HuH-7.5 (cell line): ENCODE measurements around the gene IFNL4.
"Not testable (repeated sequence)": the region's sequence is repeated elsewhere in the genome, so short reads cannot be mapped to it uniquely, and the experiment has no call there.

Experiments
- DNase-seq: peaks from one replicate; pipeline ENCODE4 v3.0.0; 2011; ENCODE audit warnings: low spot score

Gene IFNL4

DNA sequence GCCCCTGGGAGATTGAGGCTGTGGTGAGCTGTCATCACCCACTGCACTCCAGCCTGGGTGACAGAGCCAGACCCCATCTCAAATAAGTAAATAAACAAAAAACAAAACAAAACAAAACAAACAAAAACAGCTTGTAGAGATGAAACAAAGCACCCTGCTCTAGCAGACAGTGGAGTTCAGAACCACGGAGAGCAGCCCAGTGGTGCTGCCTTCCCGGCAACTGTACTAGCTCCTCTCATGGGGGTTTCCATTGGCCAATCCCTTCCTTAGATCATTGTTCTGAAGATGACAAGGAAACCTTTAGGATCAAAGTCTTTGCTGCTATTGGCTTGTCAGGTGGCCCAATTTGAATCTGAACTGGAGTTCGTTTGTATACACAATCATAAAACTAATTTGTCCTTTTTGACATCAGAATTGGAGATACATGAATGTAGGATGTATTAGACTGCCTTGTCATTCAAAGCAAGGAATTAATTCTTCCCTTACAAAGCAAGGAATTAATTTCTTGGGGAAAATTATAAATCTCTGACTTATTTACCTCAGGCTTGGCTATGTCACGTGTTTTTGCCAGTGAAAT lies 24.9 kb downstream of the IFNL4 start:
- DNase-seq = no peak

DNA sequence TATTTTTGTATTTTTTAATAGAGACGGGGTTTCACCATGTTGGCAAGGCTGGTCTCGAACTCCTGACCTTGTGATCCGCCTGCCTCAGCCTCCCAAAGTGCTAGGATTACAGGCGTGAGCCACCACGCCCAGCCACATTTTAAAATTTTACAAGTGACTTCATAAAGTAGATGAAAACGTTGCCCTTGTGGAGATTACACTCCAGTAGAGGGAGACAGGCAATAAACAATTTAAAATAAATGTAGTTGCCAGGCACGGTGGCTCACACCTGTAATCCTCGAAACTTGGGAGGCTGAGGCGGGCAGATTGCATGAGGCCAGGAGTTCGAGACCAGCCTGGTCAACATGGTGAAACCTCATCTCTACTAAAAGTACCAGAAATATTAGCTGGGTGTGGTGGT lies 29.5 kb downstream of the IFNL4 start:
- not testable (repeated sequence) for DNase-seq

DNA sequence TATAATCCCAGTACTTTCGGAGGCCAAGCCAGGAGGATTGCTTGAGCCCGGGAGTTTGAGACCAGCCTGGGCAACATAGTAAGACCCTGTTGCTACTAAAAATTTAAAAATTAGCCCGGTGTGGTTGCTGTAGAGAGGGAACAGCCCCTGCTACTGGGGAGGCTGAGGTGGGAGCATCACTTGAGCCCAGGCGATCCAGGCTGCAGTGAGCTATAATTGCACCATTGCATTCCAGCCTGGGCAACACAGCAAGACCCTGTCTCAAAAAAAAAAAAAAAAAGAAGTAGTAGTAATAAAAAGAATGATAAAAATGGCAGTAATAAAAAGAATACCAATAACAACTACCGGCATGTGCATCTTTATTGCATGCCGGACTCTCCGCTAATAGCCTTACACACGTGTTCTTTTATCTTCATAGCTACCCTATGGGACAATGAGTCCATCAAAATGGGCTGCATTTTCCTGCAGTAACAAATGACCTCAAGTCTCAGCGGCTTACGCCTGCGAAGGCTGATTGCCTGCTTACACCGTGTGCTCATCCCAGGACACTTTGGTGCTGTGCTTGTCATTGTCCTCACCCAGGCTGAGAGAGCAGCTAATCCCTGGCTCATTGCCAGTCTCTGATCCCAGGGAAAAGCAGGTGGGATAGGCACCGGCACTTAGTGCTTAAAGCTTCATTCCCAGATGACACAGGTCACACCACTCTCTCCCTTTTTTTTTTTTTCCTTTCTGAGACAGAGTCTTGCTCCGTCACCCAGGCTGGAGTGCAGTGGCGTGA lies 30.2 kb downstream of the IFNL4 start:
- DNase-seq = no peak

GRCh38 chr19:39217094-39217493 lies 31.6 kb downstream of the IFNL4 start:
- DNase-seq = no peak

- DNase-seq = not testable (repeated sequence)
Observed at GRCh38 chr19:39215323-39215722, 33.3 kb downstream of the IFNL4 start.

- no peak for DNase-seq
Observed at GRCh38 chr19:39212375-39212742, 36.3 kb downstream of the IFNL4 start.

DNA sequence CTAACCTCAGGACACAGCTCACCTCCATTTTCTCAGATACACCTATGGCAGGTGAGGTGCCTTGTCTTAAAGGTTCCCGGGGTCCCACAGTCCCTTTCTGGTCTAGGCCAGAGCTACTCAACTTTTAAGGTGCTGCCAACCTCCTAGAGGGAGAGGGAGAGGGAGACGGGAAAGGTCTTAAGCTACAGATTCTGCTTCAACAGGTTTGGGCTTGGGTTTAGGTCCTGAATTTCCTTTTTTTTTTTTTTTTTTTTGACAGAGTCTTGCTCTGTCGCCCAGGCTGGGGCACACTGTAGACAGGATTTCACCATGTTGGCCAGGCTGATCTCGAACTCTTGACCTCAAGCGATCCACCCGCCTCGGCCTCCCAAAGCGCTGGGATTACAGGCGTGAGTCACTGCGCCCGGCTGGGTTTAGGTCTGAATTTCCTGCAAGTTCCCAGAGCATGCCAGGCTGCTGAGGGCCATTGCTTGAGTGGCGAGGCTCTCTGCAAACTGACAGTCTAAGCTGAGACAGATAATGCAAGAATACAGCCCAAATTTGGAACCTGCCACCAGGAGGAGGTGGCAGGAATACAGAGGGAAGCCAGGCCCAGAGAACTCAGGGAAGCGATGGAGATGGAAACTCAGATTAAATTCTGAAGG lies 36.8 kb downstream of the IFNL4 start:
- DNase-seq = no peak

DNA sequence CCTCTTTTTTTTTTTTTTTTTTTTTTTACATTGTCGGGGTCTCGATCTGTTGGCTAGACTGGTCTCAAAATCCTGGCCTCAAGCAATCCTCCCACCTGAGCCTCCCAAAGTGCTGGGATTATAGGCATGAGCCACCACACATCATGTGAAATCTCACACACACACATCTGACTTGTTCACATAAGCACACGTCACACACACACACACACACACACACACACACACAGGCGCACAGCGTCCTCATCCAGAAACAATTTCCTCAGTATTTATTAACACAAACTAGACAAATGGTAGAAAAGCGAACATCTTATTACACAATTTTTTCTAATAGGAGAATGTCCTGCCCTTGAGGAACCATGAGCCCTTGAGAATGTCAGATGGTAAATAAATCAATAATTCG lies 39.5 kb downstream of the IFNL4 start:
- no peak for DNase-seq

DNA sequence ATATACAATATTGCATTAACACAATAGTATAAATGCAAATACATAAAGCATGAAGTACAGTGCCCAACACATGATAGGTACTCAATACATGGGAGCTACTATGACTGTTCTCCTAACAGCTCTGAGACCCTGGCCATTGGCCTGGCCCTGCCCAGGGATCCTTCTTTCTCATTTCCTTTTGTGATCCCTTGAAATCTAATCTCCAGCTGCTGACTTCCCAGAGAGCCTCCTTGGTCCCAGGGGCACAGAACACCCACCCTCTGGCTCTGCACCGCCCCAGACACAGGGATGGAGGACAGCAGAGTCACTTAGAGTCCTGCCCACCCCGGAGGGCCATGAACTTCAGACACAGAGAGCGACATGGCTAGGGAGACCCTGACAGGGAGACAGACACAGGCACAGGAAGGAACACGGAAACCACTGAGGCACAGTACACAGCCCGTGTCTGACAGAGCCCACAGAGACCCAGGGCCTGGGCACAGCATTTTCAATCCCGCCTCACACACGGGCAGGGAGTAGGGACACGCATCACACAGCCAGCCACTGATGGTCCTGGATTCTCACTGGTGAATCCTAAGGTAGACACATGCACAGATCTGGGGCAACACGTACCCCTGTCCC lies 40.4 kb downstream of the IFNL4 start:
- DNase-seq = no peak

GRCh38 chr19:39207293-39207836 lies 41.3 kb downstream of the IFNL4 start:
- DNase-seq = no peak

DNA sequence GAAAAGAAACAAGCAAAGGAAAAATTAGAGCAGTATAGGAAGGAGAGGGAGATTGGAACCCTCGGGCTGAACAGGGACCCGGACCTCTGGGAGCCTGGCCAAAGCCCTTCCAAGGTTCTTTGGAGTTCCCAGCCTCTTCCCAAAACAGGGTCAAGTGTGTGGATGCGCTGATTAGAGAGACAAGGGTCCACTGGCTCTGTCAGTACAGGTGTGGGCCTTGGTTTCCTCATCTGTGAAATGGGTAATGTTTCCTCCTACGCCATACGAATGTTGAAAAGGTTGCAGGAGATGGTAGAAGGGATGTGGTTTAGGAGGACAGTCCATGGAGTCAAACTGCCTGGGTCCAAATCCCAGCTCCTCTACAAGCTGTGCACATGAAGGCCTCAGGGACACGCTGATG lies 42.5 kb downstream of the IFNL4 start:
- no peak for DNase-seq

- no peak for DNase-seq
Observed at GRCh38 chr19:39205449-39205764, 43.2 kb downstream of the IFNL4 start.

- no peak for DNase-seq
Observed at GRCh38 chr19:39203372-39204341, 45.0 kb downstream of the IFNL4 start, which contains the start of gene SYCN. SYCN (minus strand) TSS chr19:39204263; CDS start chr19:39204254, 9 bp downstream.

DNA sequence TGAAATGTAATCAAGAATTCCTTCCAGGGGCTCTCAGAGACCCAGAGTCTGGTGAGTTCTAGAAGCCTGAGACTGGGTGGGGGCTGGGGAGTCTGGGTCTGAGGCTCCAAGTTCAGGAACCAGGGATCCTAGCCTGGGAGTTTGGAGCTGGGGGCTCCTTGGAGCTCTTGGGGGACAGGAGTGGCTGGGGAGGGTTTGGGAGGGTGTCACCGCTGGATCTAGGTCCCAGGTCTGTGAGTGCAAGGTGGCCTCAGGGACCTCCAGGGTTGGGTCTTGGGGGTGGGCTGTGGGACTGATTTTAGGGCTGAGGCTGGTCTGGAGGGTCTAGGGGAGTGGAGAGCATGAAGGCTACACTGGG lies 45.7 kb downstream of the IFNL4 start:
- no peak for DNase-seq

DNA sequence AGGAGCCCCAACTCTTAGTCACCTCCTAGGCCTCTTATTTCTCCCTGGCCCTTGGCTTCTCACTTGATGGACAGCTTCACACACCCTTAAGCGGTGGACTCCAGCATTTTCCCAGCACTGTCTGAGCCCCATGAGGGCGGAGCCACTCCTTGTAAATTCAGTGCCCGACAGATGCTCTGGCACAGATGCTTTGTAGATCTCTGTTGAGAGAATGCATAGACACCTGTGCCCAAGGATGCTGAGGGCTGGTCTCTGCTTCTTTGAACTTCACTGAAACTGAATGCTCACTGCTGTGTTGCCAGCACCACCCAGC lies 47.9 kb downstream of the IFNL4 start:
- DNase-seq = no peak

DNA sequence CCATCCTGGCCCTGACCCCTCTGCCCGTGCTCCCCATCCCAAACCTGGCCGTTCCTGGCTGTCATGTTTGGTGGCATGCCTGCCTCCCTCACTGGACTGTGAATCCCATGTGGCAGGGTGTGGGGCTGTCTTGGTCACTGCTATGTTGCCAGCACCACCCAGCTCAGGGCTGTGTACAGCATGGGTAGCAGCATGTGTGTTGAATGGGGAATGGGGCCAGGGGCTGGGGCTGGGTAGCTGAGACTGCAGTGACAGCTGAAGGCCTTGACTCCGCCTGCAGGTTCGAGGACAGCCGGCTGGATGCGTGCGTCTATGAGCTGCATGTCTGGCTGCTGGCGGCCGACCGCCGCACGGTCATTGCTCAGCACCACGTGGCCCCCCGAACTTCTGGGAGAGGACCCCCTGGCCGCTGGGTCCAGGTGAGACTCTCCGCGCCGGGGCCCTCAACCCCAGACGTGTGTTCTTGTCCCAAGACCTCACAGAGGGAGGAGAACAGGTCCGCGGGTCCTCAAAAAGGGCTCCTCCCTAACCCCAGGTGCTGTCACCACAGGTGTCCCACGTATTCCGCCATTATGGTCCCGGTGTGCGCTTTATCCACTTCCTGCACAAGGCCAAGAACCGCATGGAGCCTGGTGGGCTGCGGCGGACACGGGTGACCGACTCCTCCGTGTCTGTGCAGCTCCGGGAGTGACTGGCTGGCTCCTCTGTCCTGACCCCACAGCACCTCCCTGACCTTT lies 48.4 kb downstream of the IFNL4 start:
- DNase-seq = no peak

DNA sequence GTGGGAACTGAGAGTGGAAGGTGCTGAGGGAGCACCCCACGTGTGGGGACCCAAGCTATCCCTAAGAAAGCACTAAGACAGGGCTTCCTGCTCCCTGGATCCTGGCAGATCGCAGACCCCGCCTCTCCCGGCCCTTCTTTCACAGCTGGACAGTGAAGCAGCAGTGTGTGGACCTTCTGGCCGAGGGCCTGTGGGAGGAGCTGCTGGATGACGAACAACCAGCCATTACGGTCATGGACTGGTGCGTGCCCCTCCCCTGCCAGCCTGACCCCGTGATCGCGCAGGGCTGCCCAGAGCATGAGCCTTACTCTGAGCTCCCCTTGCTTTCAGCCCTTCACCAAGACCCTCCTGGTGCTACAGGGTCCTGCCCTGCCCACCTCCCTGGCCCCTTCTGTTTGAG lies 49.6 kb downstream of the IFNL4 start:
- DNase-seq = no peak

- no peak for DNase-seq
Observed at GRCh38 chr19:39197808-39198207, 50.8 kb downstream of the IFNL4 start.

DNA sequence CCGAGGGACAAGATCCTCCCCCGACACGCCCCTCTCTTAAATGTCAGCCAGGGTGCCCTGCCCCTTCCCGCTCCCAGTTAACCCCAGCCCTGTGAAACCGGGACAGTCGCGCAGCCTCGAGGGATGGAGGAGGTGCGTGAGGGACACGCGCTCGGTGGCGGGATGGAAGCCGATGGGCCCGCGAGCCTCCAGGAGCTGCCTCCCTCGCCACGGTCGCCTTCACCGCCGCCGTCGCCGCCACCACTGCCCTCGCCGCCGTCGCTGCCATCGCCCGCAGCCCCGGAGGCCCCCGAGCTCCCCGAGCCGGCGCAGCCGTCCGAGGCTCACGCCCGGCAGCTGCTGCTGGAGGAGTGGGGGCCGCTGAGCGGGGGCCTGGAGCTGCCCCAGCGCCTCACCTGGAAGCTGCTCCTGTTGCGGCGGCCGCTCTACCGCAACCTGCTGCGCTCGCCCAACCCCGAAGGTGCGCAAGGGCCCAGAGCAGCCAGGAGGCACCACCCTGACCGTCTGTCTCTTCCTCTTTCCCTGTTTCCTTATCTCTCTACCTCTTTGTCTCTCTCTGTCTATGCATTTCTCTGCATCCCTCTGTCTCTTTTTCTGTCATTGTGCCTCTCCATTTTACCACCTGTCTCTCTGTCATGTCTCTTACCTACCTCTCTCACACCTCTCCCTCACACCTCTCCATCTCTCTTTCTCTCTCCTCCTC lies 51.6 kb downstream of the IFNL4 start, which contains the start of gene NCCRP1:
Gene NCCRP1 (plus strand): TSS at position 105 of the 703 bp plus-strand sequence. CDS start 19 bp downstream, at position 124.
- DNase-seq = no peak

DNA sequence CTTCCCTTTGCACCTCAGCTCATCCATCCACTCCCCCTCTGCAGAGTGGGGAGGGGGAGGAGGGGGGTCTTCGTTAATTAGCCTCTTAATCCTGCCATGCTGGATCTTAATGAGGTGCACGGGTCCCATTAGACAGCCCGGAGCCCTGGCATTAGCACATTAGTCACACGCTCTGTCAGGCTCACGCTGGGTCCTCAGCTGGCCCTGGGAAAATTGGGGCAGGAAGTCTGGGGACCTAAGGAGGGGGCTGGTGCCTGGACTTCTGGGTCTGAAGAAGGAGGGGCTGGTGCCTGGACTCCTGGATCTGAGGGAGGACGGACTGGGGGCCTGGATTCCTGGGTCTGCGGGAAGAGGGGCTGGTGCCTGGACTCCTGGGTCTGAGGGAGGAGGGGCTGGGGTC lies 52.3 kb downstream of the IFNL4 start:
- no peak for DNase-seq
